Activated naive CD4-positive, alpha-beta T cell treated with anti-CD3 and anti-CD28 coated beads, Interleukin-2, amount 50 U/mL, for 72 hours (primary cell): ENCODE data around the gene CDK14. TPM values are rescaled to one million over a fixed set of nuclear protein-coding genes. Genes with fewer than 3 reads are reported as not detected.
"Not testable (repeated sequence)": the region's sequence is repeated elsewhere in the genome, so short reads cannot be mapped to it uniquely, and the experiment has no call there.

Source experiments
- ATAC-seq, 2 donors: fragments of 150-1000 bp; cut with Tn5 transposase; 2 replicates each; pipeline ENCODE4 v1.10.0; 2021; ENCODE audit warnings: mild to moderate bottlenecking in 2 of 2, moderate library complexity in 2 of 2
- DNase-seq, 2 donors: peaks; one replicate each; pipeline ENCODE4 v3.0.0; 2021 to 2022; ENCODE audit warnings: low spot score in 2 of 2
- H3K27ac Mint-ChIP-seq, 2 donors: one replicate each; pipeline ENCODE4 v1.8.0; 2022; ENCODE audit warnings: mild to moderate bottlenecking in 2 of 2, mixed read lengths in 2 of 2
- H3K36me3 Mint-ChIP-seq, 2 donors: one replicate each; pipeline ENCODE4 v1.8.0; 2022; ENCODE audit warnings: mixed read lengths in 2 of 2
- H3K9me3 Mint-ChIP-seq, 2 donors: one replicate each; pipeline ENCODE4 v1.8.0; 2022; ENCODE audit warnings: mixed read lengths in 2 of 2
- total RNA-seq, 2 donors: library from RNA; stranded (reverse); gene quantifications; one replicate each; pipeline ENCODE4 v1.2.3, GENCODE V29; 2022

The CDK14 gene
- total RNA-seq, 2 donors from 2014 or later, result 0.05 to 0.80 TPM

- Mint-ChIP-seq H3K9me3 (peaks cover 0 to 3% of the 10 kb centered on the region in 2 donors), H3K36me3 (no peaks in the 10 kb centered on the region)
These were observed 293.1 kb downstream of the CDK14 start for GRCh38 chr7:90889210-90889609.

GRCh38 chr7:90889644-90890043 is 293.5 kb downstream of the CDK14 start:
- Mint-ChIP-seq H3K9me3 (peaks cover 0 to 3% of the 10 kb centered on the region in 2 donors), H3K36me3 (no peaks in the 10 kb centered on the region), H3K27ac (no peak overlapping the region)
- ATAC-seq (no peak), DNase-seq (no peak)

More at GRCh38 chr7:90889210-90889609, 293.1 kb downstream of the CDK14 start:
- no peak for DNase-seq
- no peak for ATAC-seq
- no peak overlapping the region for H3K27ac Mint-ChIP-seq

DNA sequence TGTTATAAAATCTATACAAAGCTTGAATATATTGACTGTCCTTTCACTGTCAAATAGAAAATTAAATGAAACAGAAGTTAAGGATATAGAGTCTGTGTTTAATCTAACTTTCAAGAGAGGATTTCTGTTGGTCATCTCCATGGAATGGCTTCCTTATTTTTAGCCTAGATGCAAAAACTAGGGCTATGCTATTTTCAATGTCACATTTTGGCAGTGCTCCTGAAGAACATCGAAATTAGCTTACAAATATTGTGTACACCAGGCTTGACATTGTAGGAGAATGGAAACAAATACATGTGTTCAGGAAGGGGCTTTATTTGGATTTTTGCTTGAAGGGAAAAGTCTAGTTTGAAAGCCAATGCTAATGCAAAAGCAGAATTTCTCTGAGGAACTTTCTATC is 295.4 kb downstream of the CDK14 start:
- DNase-seq (no peak), ATAC-seq (no peak)
- Mint-ChIP-seq H3K27ac (no peak overlapping the region), H3K36me3 (no peaks in the 10 kb centered on the region), H3K9me3 (peaks cover 0 to 8% of the 10 kb centered on the region in 2 donors)

GRCh38 chr7:90892213-90892612 is 296.1 kb downstream of the CDK14 start:
- H3K9me3 Mint-ChIP-seq, result peaks cover 0 to 8% of the 10 kb centered on the region in 2 donors
- ATAC-seq (peak in 1 of 2 donors; percentile 61), DNase-seq (no peak)
- no peaks in the 10 kb centered on the region for H3K36me3 Mint-ChIP-seq
- no peak overlapping the region for H3K27ac Mint-ChIP-seq

DNA sequence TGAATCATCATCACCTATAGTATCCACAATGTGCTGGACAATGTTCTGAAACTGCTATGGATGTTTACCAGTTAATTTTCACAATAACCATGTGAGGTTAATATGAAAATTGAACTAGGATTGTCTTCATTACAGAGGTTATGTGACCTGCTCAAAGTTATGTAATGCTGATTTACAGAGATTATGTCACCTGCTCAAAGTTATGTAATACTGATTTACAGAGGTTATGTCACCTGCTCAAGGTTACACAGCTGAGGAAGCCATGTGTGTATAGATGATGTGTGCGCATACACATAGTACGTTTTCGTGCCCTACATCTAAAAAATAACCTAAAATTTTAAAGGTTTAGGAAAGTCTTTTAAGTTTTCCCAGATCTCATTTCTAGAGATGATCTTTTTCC is 298.0 kb downstream of the CDK14 start:
- Mint-ChIP-seq H3K36me3 (no peaks in the 10 kb centered on the region), H3K27ac (no peak overlapping the region), H3K9me3 (peaks cover 0 to 5% of the 10 kb centered on the region in 2 donors)
- ATAC-seq, result no peak
- no peak for DNase-seq

DNA sequence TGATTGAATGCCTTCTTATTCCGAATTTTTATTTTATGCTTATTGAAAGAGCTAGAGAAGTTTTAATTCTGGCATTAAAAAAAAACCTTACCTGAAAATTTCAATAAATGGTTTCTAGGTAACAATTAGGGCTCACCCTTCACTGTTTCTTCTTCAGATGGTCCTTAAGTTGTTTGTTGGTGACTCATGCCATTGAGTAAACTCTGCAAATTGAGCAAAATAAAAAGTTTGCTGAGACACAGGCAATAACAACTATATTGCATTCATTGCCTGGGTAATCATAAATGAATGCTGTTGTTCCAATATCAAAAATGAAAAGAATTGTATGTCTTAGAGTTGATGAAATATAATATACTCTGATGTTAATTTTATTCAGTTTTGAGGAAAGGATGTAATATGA is 300.3 kb downstream of the CDK14 start:
- no peak for ATAC-seq
- H3K9me3 Mint-ChIP-seq, result peaks cover 0 to 9% of the 10 kb centered on the region in 2 donors
- no peaks in the 10 kb centered on the region for H3K36me3 Mint-ChIP-seq
- H3K27ac Mint-ChIP-seq, result no peak overlapping the region
- no peak for DNase-seq

DNA sequence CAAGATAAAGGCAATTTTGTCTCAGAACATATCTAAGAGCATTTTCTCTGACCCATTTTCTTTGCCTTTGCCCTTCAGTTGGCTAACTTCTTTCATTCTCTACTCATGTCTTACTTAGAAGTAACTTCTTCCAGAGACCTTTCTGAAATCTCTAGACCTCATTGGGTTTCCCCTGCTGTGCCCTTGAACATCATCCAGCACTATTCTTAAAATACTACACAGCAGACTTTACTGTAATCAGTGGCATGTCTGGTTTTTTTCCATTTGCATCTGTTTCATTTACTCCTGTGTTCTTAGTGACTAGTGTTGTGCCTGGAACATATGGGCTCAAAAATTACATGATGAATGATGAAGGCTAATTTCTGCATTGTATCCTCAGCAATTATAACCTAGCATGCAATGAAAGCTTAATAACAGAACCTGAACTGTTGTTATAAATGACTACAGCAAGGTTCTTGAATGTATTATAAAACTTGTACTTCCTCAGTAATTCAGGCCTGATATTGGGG is 301.9 kb downstream of the CDK14 start:
- Mint-ChIP-seq H3K9me3 (peaks cover 0 to 9% of the 10 kb centered on the region in 2 donors), H3K36me3 (no peaks in the 10 kb centered on the region), H3K27ac (no peak overlapping the region)
- ATAC-seq (peak in 1 of 2 donors; percentile 51), DNase-seq (no peak)

DNA sequence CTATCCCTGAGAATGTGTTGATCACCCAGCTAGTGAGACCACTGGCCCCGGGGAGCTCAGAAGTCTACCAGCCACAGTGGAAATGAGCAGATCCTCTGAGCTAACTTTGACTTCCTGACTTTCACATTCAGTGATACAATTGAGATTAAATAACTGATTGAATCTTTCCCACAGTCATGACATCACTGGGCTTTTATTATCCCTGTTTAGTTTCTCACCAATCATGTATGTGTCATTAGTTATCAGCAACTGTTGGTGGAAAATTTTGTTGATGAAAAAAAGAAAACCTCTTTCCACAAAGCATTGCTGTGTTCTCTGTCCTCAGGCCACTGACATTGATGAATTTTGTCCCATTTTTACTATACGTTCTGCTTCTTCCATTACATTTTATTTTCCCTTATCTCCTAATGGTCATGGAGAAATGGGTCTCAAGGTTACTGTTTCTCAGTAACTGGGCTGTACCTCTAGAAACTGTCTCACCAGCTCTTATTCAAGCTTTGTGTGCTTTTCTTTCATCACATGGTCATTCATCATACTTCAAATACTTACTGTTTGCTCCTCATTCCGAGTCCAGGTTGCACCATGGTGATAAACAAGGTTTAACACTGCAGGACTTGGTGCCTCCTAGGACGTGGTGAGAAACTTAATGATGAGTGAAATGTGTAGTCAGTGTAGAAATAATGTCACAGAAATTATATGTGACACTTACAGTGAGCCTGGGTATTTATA is 304.7 kb downstream of the CDK14 start:
- ATAC-seq, result no peak
- H3K9me3 Mint-ChIP-seq, result peaks cover 0 to 7% of the 10 kb centered on the region in 2 donors
- H3K27ac Mint-ChIP-seq, result no peak overlapping the region

GRCh38 chr7:90903841-90904240 is 307.7 kb downstream of the CDK14 start:
- Mint-ChIP-seq H3K9me3 (peaks cover 0 to 4% of the 10 kb centered on the region in 2 donors), H3K27ac (no peak overlapping the region), H3K36me3 (no peaks in the 10 kb centered on the region)
- DNase-seq, result no peak
- no peak for ATAC-seq

More for the DNA sequence above, 304.7 kb downstream of the CDK14 start:
- DNase-seq, result no peak
- H3K36me3 Mint-ChIP-seq, result no peaks in the 10 kb centered on the region

GRCh38 chr7:90910136-90910535 is 314.0 kb downstream of the CDK14 start:
- Mint-ChIP-seq H3K27ac (no peak overlapping the region), H3K9me3 (no peaks in the 10 kb centered on the region), H3K36me3 (no peaks in the 10 kb centered on the region)
- DNase-seq, result no peak
- ATAC-seq, result no peak

- ATAC-seq, result no peak
- no peak overlapping the region for H3K27ac Mint-ChIP-seq
- no peaks in the 10 kb centered on the region for H3K9me3 Mint-ChIP-seq
- H3K36me3 Mint-ChIP-seq, result no peaks in the 10 kb centered on the region
- no peak for DNase-seq
These were observed 320.2 kb downstream of the CDK14 start for GRCh38 chr7:90916319-90916718.

DNA sequence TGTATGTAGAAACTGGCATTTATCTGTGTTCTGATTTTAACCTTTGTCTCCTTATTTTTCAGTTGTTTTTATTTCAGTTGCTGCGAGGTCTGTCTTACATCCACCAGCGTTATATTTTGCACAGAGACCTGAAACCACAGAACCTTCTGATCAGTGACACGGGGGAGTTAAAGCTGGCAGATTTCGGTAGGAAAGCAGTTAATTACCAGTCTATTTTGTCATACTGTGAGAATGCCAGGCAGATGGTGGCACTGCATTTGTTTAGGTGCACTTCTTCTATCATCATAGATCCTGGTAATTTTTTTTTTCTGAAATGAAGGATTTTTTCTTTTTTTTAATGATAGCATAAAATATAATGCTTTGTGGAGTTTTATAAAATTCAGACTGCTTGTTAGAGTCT is 321.4 kb downstream of the CDK14 start:
- ATAC-seq, result no peak
- H3K36me3 Mint-ChIP-seq, result no peaks in the 10 kb centered on the region
- no peak overlapping the region for H3K27ac Mint-ChIP-seq
- no peak for DNase-seq
- no peaks in the 10 kb centered on the region for H3K9me3 Mint-ChIP-seq

DNA sequence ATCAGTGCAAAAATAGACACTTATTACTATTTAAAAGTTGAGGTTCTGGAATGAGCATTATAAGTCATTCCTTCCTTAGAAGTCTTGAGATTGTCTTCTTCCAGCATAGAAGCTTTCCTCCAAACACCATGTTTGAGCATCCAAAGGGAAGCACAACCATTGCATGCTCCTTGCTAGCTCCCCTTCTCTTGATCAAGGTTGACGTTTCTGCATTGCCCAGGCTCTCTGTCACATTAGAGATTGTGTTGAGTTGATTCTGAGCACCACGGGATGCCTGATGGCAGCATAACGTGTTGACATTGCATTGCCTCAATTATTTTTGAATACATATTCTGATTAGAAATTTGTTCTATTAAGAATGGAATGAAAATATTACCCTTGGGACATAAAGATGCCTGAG is 322.2 kb downstream of the CDK14 start:
- DNase-seq, result no peak
- H3K36me3 Mint-ChIP-seq, result no peaks in the 10 kb centered on the region
- ATAC-seq, result no peak
- H3K9me3 Mint-ChIP-seq, result no peaks in the 10 kb centered on the region
- no peak overlapping the region for H3K27ac Mint-ChIP-seq

DNA sequence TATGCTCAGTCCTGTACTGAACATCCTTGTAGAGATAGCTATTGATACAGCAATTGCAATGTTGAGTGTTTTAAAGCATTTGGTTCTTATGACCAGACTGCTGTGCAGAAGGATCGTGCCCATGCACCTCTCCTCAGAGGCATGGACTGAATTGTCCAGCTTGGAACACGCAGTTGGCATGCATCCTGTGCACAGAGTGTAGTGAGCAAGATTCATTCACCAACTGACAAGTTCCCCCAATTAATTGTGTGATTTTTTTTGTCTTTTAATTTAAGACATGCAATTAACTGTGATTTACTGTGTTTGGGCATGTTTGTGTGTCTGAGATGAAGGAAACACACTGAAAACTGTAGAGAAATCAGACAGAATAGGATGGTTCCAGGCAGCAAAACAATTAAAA is 323.7 kb downstream of the CDK14 start:
- ATAC-seq (no peak), DNase-seq (no peak)
- Mint-ChIP-seq H3K36me3 (no peaks in the 10 kb centered on the region), H3K27ac (no peak overlapping the region), H3K9me3 (no peaks in the 10 kb centered on the region)

GRCh38 chr7:90920336-90920735 is 324.2 kb downstream of the CDK14 start:
- no peaks in the 10 kb centered on the region for H3K36me3 Mint-ChIP-seq
- no peaks in the 10 kb centered on the region for H3K9me3 Mint-ChIP-seq
- H3K27ac Mint-ChIP-seq, result no peak overlapping the region
- ATAC-seq, result no peak
- DNase-seq, result no peak

- Mint-ChIP-seq H3K27ac (no peak overlapping the region), H3K36me3 (no peaks in the 10 kb centered on the region), H3K9me3 (peaks cover 0 to 3% of the 10 kb centered on the region in 2 donors)
- DNase-seq, result no peak
- no peak for ATAC-seq
These were observed 327.4 kb downstream of the CDK14 start for GRCh38 chr7:90923541-90923997.

GRCh38 chr7:90928700-90929424 is 332.7 kb downstream of the CDK14 start:
- not testable (repeated sequence) for H3K9me3 Mint-ChIP-seq, H3K27ac Mint-ChIP-seq, ATAC-seq, DNase-seq, H3K36me3 Mint-ChIP-seq
